ENCODE data around the gene WDR7.
"Not testable (repeated sequence)": the region's sequence is repeated elsewhere in the genome, so short reads cannot be mapped to it uniquely, and the experiment has no call there.

The WDR7 gene

DNA sequence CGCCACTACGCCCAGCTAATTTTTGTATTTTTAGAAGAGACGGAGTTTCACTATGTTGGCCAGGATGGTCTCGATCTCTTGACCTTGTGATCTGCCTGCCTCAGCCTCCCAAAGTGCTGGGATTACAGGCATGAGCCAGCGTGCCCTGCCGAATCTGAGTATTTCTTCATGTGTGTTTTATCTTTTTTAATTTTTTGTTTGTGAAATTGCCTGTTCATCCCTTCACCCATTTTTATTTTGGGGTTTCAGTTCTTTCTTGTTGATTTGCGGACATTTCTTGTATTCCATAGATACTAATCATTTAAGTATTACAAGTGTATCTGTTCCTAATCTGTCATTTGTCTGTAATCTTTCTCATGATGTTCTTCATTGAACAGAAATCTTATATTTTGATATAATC lies 3.1 kb downstream of the WDR7 start:
- DNase-seq (ENCODE audit: low read depth in 3 of 3), result not testable (repeated sequence)

DNA sequence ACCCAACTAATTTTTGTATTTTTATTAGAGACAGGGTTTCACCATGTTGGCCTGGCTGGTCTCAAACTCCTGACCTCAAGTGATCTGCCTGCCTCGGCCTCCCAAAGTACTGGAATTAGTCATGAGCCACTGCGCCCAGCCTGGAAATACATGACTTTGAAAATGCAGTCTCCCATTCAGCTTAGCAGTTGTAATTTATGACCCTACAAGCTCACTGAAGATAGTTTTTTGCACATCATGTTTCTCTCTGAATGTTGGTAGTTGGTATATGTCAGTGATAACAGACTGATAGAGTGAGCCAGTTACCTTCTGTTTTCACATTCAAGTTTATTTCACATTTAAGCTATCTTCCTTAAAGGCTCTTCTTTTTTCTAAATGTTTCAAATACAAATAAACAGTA lies 7.1 kb downstream of the WDR7 start:
- no peak for DNase-seq (ENCODE audit: low read depth in 3 of 3)

DNA sequence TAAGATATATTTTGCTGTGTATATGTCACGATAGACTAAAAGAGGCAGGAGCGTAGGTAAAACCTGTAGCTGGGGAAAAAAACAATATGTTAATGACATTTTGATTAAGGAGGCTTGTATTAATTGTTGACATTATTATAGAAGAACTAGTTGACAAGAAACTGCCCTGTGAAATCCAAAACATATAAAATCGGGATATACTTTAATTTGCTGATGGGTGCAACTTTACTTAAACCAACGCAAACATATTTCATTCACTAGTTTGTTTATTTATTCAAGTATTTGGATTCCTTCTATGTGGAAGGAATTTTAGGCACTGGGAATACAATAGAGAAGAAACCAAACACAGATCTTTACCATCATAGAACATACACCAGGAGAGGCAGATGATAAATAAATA lies 8.0 kb downstream of the WDR7 start:
- no peak for DNase-seq (ENCODE audit: low read depth in 3 of 3)

DNA sequence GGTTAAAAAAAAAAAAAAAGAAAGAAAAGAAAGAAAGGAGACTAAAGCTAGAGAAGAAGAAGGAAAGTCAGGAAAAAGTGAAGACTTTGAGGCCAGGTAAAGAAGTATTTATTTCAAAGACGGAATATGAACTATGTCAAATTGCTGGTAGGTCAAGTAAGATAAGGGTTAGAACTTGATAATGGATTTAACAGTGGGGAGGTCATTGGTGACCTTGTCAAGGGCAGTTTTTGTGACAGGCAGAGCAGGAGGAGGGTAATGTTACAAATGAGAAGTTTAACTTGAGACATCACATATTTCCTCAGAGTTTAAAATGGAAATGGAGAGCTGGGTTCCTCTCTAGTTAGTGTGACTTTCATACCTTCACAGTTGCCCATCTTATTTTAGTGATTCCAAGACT lies 9.5 kb downstream of the WDR7 start:
- DNase-seq (ENCODE audit: low read depth in 3 of 3), result no peak

- DNase-seq (ENCODE audit: low read depth in 3 of 3), result no peak
These were observed 10.4 kb downstream of the WDR7 start for GRCh38 chr18:56661360-56662062.

- no peak for DNase-seq (ENCODE audit: low read depth in 3 of 3)
These were observed 10.9 kb downstream of the WDR7 start for GRCh38 chr18:56662063-56662408.

DNA sequence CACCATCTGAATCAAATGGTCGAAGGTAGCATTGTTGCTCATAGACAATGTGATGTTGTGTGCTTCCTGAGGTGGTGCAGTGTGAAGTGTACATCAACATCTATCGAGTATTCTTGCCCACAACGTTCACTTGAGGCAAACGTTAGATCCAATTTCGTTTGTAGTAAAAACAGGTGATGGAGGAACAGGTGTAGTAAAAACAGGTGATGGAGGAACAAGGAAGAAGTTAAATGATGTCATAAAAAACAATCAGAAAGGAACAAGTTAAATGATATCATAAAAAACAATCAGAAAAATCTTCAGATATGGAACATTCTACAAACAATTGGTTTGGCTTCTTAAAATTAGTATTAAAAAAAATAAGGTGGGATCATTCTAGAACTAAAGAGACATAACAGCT lies 11.3 kb downstream of the WDR7 start:
- DNase-seq (ENCODE audit: low read depth in 3 of 3), result no peak

DNA sequence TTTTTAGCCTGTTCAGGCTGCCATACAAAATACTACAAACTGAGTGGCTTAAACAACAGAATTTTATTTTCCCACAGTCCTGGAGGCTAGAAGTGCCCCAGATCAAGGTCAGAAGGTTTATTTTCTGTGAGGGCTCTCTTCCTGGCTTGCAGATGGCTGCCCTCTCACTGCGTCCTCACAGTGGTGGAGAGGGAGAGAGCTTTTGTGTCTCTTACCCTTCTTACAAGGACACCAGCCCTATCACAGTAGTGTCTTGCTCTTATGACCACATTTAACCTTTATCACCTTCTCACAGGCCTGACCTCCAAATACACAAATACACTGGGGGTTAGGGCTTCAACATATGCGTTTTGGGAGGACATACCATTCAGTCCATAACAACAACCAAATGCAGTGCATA lies 11.7 kb downstream of the WDR7 start:
- no peak for DNase-seq (ENCODE audit: low read depth in 3 of 3)

- DNase-seq (ENCODE audit: low read depth in 3 of 3), result no peak
These were observed 21.2 kb downstream of the WDR7 start for GRCh38 chr18:56672391-56672790.

GRCh38 chr18:56672981-56673380 lies 21.8 kb downstream of the WDR7 start:
- DNase-seq (ENCODE audit: low read depth in 3 of 3), result no peak

DNA sequence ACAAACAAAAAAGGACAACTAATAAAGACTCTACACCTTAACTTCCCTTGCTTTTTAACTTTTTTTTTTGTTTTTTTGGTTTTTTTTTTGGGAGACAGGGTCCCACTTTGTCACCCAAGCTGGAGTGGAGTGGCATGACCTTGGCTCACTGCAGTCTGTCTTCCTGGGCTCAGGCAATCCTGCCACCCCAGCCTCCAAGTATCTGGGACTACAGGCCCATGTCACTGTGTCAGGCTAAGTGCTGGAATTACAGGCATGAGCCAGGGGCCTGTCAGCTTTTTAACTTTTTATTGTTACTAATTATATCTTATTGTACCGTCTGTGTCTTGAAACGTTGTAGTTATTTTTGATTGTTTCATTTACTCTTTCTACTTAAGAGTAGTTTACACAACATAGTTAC lies 25.5 kb downstream of the WDR7 start:
- DNase-seq (ENCODE audit: low read depth in 3 of 3), result no peak

DNA sequence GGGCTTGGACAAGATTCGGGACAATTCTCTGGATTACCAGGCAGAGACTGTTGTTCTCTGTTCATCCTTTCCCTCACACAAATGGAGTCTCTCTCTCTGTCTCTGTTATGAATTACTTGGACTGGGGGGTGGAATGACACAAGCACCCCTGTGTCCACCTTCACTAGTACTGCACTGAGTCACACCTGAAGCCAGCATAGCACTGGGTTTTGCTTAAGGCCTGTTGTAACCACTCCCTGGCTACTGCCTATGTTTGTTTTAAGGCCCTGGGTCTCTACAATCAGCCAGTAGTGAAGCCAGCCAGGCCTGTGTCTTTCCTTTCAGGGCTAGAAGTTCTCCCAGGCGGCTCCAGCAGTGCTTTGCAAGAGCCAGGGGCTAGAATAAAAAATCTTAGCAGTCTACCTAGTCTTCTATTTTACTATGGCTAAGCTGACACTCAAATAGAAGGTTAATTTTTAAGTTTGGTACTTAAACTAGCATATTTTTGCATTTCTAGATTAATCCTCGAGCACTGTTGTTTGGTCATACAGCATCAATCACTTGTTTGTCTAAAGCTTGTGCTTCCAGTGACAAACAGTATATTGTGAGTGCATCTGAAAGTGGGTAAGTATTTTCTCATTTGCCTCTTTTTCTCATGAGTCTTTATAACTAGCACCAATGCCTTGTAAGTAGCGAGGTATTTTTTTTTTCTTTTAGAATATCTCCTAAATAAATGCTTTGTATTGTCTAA lies 27.8 kb downstream of the WDR7 start:
- no peak for DNase-seq (ENCODE audit: low read depth in 3 of 3)

GRCh38 chr18:56684277-56684676 lies 33.1 kb downstream of the WDR7 start:
- no peak for DNase-seq (ENCODE audit: low read depth in 3 of 3)

GRCh38 chr18:56691530-56691929 lies 40.4 kb downstream of the WDR7 start:
- no peak for DNase-seq (ENCODE audit: low read depth in 3 of 3)

- DNase-seq (ENCODE audit: low read depth in 3 of 3), result no peak
These were observed 45.8 kb downstream of the WDR7 start for GRCh38 chr18:56696966-56697365.

GRCh38 chr18:56702946-56703345 lies 51.8 kb downstream of the WDR7 start:
- peak in 1 of 3 experiments; percentile 5 for DNase-seq (ENCODE audit: low read depth in 3 of 3)

DNA sequence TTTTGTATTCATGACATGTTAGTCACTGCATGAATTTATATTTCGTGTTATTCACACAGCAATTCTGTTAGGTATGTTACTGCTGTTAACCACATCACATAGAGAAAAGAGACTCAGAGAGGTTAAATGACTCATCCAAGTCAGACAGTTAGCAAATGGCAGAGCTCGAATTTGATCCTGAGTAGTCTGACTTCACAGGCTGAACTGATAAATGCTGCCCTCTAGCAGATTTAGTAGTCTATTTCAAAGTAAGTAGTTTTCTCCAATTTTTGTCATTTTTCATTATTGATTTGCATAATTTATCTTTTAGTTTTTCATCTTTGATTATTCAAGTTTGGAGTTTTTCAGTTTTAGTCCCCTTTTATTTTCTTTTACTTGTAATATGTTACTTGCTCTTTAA lies 58.3 kb downstream of the WDR7 start:
- DNase-seq (ENCODE audit: low read depth in 3 of 3), result peak in 1 of 3 experiments; percentile 10

DNA sequence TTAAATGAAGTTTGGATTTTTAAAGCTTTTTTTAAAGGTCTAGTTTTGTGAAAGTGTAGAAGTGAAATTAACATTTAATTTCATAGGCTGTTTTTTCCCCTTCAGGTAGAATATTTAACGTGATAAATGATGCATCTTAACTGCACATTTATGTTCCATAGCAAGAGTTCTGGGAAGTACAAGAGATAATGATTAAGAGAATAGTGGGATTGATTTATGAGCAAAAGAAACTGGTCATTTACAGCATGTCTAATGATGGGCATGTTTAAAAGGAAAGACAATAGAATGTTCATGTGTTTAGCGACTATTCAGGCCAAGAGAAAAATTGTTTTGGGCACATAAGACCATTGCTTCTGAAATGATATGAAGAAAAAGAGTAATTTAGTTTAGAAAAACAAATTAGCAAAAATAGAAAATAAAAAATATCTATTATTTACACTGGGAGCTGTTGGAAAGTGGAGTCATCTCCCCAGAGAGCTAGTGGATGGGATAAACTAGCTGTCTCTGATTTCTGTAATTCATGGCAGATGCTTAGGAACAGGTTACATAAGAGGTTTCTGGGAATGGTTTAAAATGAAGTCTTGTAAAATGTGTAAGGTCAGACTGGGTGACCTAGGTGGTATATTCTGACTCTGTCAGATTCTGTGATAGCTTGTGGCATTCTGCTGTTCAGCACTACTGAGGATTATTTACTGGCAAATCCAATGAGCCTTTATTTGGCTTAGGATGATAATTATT lies 60.7 kb downstream of the WDR7 start:
- DNase-seq (ENCODE audit: low read depth in 3 of 3), result no peak

DNA sequence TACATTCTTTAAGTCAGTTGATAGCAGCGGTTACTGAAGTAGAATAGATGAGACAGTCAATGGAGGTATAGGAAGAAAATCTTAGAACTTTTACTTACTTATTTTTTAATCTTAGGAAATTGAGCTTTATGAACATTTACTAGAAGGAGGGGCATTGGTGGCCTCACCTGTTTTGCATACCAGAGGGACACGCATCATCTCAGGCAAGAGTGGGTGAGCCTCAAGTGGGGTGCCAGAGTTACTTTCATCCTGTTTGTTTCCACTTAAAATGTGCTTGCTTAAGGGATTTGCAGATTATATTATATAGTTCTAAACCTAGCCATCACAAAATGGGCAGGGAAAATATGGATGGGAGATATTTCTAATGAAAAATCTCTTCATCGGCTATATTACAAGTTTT lies 61.6 kb downstream of the WDR7 start:
- no peak for DNase-seq (ENCODE audit: low read depth in 3 of 3)

DNA sequence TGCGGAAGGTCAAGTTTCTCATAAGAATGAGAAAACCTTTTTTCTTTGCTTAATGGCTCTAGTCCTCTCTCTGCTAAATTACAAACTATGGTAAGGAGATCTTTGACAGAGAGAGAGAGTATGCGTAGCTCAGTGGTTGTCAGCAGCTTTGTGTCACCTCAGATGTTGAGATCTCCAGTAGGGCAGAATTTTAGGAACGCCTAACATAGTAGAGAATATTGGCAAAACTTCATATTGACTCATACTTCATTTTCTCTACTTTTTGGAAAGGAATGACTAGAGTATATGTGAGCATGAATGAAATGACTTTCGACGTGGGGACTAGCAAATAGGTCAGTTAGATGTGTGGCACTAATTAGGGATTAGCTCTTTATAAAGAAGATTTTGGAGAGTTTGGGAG lies 64.0 kb downstream of the WDR7 start:
- no peak for DNase-seq (ENCODE audit: low read depth in 3 of 3)

DNA sequence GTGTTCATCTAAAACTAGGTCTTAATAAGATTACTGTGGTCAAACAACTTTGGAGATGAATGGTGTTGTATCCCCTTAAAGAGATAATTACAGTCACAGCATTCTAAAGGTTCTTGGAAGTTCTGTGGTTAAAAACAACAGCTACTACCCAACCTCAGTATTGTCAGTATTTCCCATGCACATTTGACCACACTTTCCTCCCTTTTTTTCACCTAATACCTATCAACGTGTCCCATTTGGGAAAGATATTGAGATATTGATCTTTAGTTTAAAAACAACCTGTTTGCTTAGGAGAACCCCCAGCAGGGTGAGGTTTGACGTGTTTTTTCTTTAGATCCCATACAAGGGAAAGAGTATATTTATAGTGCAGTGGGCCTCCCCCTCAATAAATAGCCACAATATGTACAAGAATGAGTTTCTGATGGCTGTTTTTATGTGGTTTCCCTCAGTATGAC lies 65.6 kb downstream of the WDR7 start:
- DNase-seq (ENCODE audit: low read depth in 3 of 3), result no peak

GRCh38 chr18:56721031-56721430 lies 69.9 kb downstream of the WDR7 start:
- no peak for DNase-seq (ENCODE audit: low read depth in 3 of 3)

DNA sequence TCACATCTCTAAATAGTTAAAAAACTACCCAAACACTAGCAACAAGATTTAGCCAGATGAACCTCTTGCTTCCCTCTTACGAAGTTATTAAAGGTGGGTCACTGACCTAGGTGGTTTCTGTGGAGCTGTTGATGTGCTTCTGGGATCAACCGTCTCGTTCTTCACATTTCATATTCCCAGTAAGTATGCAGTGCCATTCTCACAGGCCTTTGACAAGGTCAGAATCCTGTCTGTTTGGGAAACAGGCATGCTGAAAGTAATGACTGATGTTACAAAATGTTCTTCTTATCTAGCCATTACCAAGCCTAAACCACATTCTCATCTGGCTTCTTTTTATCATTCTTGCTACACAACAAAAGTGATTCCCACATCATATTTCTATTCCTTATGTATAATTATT lies 70.3 kb downstream of the WDR7 start:
- DNase-seq (ENCODE audit: low read depth in 3 of 3), result no peak

Measured in stimulated activated CD4-positive, alpha-beta T cell treated with anti-CD3 and anti-CD28 coated beads, TNF-alpha, amount 100 ng/mL, for 4 hours (primary cell).